ENCODE measurements around the gene NR4A2.

The NR4A2 gene

GRCh38 chr2:156327835-156328695, 4.5 kb downstream of the NR4A2 start:
- TF ChIP-seq POLR2AphosphoS5 (IDR thresholded peaks at IDR 0.05; ENCODE audit: low read depth, low read length), result no peak
- TF ChIP-seq TAF1 (IDR thresholded peaks at IDR 0.05; ENCODE audit: borderline replicate concordance, low read depth, low read length), result no peak
- TF ChIP-seq POLR2A (IDR thresholded peaks at IDR 0.05; ENCODE audit: low read depth, low read length), result no peak
- FAIRE-seq (no peak), DNase-seq (ENCODE audit: insufficient read length) (no peak)

- FAIRE-seq (no peak), DNase-seq (ENCODE audit: insufficient read length) (no peak)
- TF ChIP-seq POLR2AphosphoS5 (IDR thresholded peaks at IDR 0.05; ENCODE audit: low read depth, low read length), result no peak
Measured at GRCh38 chr2:156326526-156327095, 5.9 kb downstream of the NR4A2 start.

GRCh38 chr2:156325688-156326525, 6.6 kb downstream of the NR4A2 start:
- FAIRE-seq (no peak), DNase-seq (ENCODE audit: insufficient read length) (no peak)
- no peak for TF ChIP-seq TAF1 (IDR thresholded peaks at IDR 0.05; ENCODE audit: borderline replicate concordance, low read depth, low read length)
- TF ChIP-seq POLR2AphosphoS5 (IDR thresholded peaks at IDR 0.05; ENCODE audit: low read depth, low read length), result no peak
- no peak for TF ChIP-seq POLR2A (IDR thresholded peaks at IDR 0.05; ENCODE audit: low read depth, low read length)

DNA sequence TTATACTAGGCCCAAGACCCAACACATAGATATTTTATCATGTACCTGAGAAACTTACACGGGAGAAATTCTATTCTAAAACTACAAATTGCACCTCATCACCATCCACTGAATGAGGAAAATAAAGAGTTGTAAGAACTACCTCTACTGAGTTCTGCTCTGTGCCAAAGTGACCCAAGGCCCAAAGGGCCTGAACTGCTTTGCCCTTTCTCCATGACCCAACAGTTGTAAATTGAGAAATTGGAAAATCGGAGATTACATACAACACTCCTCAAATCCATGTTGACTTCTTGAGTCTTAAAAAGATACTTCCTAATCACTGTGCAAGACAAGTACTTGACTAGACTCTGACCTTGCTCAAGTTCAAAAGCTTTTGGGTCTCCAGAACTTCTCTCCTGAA, 8.8 kb downstream of the NR4A2 start:
- DNase-seq (ENCODE audit: insufficient read length), result no peak
- FAIRE-seq, result no peak
- no peak for TF ChIP-seq POLR2A (IDR thresholded peaks at IDR 0.05; ENCODE audit: low read depth, low read length)
- TF ChIP-seq TAF1 (IDR thresholded peaks at IDR 0.05; ENCODE audit: borderline replicate concordance, low read depth, low read length), result no peak
- TF ChIP-seq POLR2AphosphoS5 (IDR thresholded peaks at IDR 0.05; ENCODE audit: low read depth, low read length), result no peak

DNA sequence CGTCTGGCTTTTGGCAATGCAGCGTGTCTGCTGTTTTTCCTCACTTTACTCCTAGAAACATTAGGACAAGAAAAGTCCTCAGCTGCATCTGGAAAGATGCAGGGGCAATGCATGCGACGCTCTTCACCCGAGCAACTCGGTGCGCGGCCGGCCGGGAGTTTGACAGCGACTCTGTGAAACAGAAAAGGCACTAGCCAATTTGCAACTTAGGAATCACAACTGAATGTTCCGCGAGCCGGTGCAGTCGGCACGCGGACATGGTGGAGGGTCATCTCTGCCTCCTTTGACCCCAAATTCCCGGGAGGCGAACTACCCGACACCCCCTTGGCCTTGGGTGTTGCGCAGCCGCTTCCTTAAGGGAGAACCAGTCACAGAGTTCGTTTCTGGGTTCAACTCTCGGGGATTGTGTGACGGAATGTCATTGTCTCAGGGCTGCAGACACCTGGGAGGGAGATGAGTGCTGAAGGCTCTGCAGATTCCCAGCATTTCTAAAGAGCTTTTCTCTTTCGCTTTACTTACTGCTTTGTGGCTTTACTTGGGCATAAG, 9.8 kb downstream of the NR4A2 start:
- no peak for TF ChIP-seq POLR2A (IDR thresholded peaks at IDR 0.05; ENCODE audit: low read depth, low read length)
- TF ChIP-seq TAF1 (IDR thresholded peaks at IDR 0.05; ENCODE audit: borderline replicate concordance, low read depth, low read length), result no peak
- no peak for TF ChIP-seq POLR2AphosphoS5 (IDR thresholded peaks at IDR 0.05; ENCODE audit: low read depth, low read length)
- DNase-seq (ENCODE audit: insufficient read length) (no peak), FAIRE-seq (no peak)

- TF ChIP-seq POLR2A (IDR thresholded peaks at IDR 0.05; ENCODE audit: low read depth, low read length) (no peak), TAF1 (IDR thresholded peaks at IDR 0.05; ENCODE audit: borderline replicate concordance, low read depth, low read length) (no peak), POLR2AphosphoS5 (IDR thresholded peaks at IDR 0.05; ENCODE audit: low read depth, low read length) (no peak)
- FAIRE-seq, result no peak
Measured at GRCh38 chr2:156322051-156322685, 10.4 kb downstream of the NR4A2 start.

DNA sequence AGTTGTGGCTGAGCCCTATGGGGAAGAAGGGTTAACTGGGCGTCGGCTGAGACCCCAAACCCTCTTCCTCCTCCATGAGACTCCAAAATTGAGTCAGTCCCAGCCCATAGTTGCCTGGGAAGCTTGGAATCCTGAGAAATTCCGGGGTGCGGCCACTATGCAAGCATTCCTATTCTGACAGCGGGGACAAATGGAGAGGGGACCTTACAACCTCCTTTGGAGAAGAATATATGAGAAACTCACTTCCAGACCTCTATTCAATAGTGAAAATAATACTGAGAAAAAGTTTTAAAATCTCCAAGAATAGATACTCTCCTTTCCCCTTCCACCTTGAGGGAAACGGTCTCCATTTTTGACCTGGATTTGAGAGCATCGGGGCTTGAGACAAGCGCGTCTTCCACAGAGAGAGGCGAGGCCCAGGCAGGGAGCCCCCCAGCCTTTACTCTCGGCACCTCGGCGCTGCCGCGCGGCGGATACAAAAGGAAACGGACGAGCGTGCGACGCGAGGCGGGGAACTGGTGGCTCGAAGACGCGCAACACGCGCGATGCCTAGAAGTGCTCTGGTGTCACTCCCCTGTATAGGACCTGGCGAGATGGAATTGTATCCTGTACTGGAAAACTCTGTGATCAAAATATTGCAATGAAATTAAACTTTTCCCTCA, 11.1 kb downstream of the NR4A2 start:
- TF ChIP-seq POLR2AphosphoS5 (IDR thresholded peaks at IDR 0.05; ENCODE audit: low read depth, low read length), result no peak
- DNase-seq (ENCODE audit: insufficient read length) (no peak), FAIRE-seq (no peak)

More at GRCh38 chr2:156322051-156322685, 10.4 kb downstream of the NR4A2 start:
- DNase-seq (ENCODE audit: insufficient read length), result no peak

DNA sequence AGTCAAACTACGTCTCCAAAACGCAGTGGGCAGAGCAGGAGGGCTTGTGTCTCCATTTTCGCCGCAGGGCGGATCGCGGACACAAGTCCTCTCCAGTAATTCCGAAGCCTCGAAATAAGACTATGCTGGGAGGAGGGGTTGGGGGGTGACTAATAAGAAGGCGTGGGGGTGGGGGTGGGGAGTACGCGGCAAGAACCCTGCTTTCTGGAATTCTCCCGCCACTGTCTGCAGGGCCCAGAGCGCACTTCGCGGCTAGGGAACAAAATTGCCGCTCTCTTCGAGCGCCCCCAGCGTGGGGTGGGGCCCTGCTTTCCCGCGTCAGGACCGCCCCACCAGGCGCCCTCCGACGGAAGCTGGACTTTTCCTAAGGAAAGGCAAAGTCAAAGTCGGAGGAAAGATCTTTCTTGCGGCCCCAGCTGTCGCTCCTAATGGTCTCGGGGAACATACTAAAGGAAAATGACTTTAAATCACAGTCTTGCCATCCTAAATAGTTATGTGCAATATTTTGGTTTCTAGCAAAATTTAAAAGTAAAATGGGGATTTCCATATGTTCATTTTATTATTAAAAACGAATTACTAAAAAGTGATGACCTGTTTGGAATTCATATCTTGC, 11.9 kb downstream of the NR4A2 start:
- TF ChIP-seq POLR2A (IDR thresholded peaks at IDR 0.05; ENCODE audit: low read depth, low read length) (no peak), TAF1 (IDR thresholded peaks at IDR 0.05; ENCODE audit: borderline replicate concordance, low read depth, low read length) (no peak)
- DNase-seq (ENCODE audit: insufficient read length) (no peak), FAIRE-seq (no peak)

DNA sequence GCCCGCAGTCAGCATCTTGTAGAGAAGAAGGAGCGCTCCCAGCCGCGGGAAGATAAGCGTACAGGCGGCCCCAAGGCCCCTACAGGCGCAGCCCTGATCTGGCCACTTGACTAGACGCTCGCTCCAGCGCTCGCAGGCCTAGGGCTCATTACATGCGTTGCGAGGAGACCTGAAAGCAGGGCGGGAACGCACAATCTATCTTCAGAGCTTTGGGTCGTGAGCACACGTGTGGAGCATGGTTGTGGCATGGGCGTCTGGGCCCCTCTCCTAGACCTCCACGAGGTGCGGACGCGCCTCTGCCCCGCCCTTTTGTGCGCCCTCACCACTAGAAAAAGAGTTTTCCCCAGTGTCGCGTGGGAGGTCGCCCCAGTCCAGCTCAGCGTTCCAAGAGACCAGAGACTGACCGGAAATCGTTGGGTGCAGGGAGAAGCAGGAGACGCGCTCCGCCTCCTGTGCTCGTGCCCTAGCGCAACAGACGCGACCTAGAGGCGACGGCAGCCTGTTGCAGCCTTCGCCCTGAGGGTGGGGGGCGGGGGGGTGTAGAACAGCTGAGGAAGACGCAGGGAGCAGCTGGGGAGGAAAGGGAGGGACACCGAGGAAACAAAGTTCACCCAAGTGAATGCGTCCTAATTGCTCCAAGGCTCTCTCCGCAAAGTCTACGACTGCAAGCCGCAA, 12.6 kb downstream of the NR4A2 start:
- FAIRE-seq (no peak), DNase-seq (ENCODE audit: insufficient read length) (no peak)
- TF ChIP-seq POLR2AphosphoS5 (IDR thresholded peaks at IDR 0.05; ENCODE audit: low read depth, low read length), result no peak
- TF ChIP-seq POLR2A (IDR thresholded peaks at IDR 0.05; ENCODE audit: low read depth, low read length), result no peak
- TF ChIP-seq TAF1 (IDR thresholded peaks at IDR 0.05; ENCODE audit: borderline replicate concordance, low read depth, low read length), result no peak

DNA sequence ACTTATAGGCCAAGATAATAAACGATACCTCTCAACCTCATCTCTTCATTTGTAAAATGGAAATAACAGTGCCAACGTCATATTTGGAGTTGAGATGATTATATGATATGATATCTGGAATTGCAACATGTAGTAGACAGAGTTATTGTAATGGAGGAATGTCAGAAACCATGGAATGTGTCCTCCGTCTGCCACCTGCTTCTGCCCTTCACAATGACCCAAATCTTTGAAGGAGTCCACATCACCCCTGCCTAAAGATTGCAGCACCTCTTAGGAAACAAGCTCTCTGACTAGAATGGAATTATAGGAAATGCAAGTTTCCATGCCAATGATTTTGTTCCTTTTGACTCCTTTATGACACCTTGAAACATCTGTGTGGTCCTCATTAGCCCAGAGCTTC, 14.9 kb downstream of the NR4A2 start:
- no peak for TF ChIP-seq POLR2A (IDR thresholded peaks at IDR 0.05; ENCODE audit: low read depth, low read length)
- no peak for TF ChIP-seq POLR2AphosphoS5 (IDR thresholded peaks at IDR 0.05; ENCODE audit: low read depth, low read length)
- TF ChIP-seq TAF1 (IDR thresholded peaks at IDR 0.05; ENCODE audit: borderline replicate concordance, low read depth, low read length), result no peak
- FAIRE-seq (no peak), DNase-seq (ENCODE audit: insufficient read length) (no peak)
